Fibroblast of peridontal ligament (primary cell): Measurements from ENCODE around the gene CPLANE1.

Source experiments
- DNase-seq: peaks from one replicate; pipeline ENCODE4 v3.0.0-alpha.2; 2010; ENCODE audit errors: extremely low read depth

CPLANE1 gene

DNA sequence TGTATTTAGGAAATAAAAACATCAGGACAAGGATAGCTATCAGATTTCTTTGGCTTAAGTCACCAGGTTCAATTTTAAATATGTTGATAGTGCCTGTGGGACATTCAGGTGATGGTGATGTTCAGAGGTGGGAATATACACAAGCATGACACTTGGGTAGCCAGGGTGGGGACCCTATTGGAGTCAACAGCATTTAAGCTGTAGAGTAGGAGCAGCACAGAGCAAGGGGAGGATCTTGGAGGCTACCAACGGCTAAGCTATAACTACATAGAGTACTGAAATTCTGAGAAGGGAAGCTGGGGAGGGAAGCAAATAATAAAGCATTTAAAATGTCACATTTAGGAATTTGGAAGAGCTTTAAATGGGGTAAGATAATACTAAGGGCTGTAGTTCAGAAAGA lies 177.7 kb downstream of the CPLANE1 start:
- no peak for DNase-seq

DNA sequence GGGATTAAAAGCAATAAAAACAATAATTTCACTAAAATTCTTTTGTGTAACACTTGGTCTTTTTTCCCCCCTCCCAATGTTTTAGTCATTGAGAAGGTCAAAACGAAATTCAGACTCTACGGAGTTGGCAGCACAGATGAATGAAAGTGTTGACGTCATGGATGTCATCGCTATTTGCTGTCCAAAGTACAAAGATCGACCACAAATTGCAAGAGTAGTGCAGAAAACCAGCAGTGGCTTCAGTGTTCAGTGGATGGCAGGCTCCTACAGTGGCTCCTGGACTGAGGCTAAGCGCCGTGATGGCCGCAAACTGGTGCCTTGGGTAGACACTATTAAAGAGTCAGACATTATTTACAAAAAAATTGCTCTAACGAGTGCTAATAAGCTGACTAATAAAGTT lies 184.7 kb downstream of the CPLANE1 start:
- DNase-seq = no peak

DNA sequence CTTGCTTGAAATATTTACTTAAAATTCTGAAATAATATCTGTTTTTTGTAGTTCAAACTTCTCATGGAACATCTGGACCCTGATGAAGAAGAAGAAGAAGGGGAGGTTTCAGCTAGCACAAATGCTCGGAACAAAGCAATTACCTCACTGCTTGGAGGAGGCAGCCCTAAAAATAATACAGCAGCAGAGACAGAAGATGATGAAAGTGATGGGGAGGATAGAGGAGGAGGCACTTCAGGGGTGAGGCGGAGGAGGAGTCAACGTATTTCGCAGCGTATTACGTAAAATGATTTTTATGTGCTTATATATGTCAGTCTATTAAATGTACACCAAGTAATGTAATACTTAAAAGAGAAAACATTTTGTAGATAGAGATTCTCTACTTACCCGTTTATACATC lies 185.4 kb downstream of the CPLANE1 start:
- no peak for DNase-seq

DNA sequence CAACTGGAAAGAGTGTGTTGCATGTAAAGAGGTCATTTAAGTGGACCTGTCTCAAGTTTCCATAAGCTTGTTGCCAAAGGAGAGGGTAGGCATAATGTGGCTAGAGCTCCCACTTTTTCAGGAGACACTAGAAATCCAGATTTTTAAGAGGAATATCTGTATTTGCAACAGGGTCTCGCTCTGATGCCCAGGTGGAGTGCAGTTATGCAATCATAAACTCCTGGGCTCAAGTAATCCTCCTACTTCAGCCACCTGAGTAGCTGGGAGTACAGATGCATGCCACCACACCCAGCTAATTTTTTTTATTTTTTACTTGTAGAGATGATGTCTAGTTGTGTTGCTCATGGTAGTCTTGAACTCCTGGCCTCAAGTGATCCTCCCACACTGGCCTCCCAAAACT lies 189.1 kb downstream of the CPLANE1 start:
- DNase-seq = no peak

DNA sequence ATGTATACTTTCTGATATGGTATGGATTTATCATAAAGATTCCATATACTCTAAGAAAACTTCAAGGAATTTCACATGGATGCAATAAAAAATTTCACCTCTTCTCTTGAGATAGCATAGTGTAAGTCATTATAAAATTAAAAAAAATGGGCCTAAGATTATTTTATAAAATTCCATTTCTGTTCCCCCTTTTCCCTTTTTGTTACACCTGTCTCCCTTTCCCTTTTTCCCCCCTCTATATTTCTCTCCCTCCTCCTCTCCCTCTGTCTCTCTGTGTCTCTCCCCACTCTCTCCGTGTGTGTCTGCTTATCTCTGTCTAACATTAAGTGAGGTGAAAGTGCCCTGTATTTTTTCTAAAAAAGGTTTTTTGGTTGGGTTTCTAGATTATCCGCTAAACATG lies 192.4 kb downstream of the CPLANE1 start:
- no peak for DNase-seq
